Central memory CD8-positive, alpha-beta T cell (primary cell): ENCODE results near the gene CLK2.
"Not testable (repeated sequence)": the region's sequence is repeated elsewhere in the genome, so short reads cannot be mapped to it uniquely, and the experiment has no call there.

ENCODE experiments used
- ATAC-seq: fragments of 150-1000 bp; cut with Tn5 transposase; replicated peaks from 2 replicates; pipeline ENCODE4 v1.10.0; 2022; ENCODE audit warnings: mild to moderate bottlenecking, moderate FRiP score, moderate number of reproducible peaks; ENCODE audit not compliant: poor library complexity, severe bottlenecking; ENCODE audit errors: extremely low read depth
- DNase-seq, 2 donors: peaks; one replicate each; pipeline ENCODE4 v3.0.0; 2021; ENCODE audit warnings: low spot score in 2 of 2
- H3K27ac Mint-ChIP-seq: one replicate; pipeline ENCODE4 v1.8.0; 2022; ENCODE audit warnings: low read depth, mild to moderate bottlenecking, moderate library complexity, mixed read lengths
- H3K27me3 Mint-ChIP-seq: one replicate; pipeline ENCODE4 v1.8.0; 2022; ENCODE audit warnings: mixed read lengths
- H3K36me3 Mint-ChIP-seq: one replicate; pipeline ENCODE4 v1.8.0; 2022; ENCODE audit warnings: mild to moderate bottlenecking, moderate library complexity, mixed read lengths; ENCODE audit not compliant: insufficient read depth
- H3K4me1 Mint-ChIP-seq: one replicate; pipeline ENCODE4 v1.8.0; 2022; ENCODE audit warnings: mixed read lengths
- H3K4me3 Mint-ChIP-seq: one replicate; pipeline ENCODE4 v1.8.0; 2022; ENCODE audit warnings: mild to moderate bottlenecking, moderate library complexity, mixed read lengths
- H3K9me3 Mint-ChIP-seq: one replicate; pipeline ENCODE4 v1.8.0; 2022; ENCODE audit warnings: mixed read lengths

CLK2 gene

DNA sequence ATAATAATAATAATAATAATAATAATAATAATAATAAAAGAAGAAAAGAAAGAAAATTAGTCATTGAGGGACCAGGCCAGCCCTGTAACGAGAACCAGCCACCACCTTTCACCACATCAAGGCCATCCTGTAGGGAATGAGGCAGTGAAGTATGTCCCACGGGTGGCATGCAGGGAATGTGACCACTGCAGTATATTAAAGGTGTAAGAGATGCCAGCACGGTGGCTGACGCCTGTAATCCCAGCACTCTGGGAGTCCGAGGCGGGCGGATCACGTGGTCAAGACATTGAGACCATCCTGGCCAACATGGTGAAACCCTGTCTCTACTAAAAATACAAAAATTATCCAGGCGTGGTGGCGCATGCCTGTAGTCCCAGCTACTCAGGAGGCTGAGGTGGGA is 17.7 kb upstream of the CLK2 start:
- not testable (repeated sequence) for H3K4me1 Mint-ChIP-seq, ATAC-seq, H3K4me3 Mint-ChIP-seq, H3K9me3 Mint-ChIP-seq, DNase-seq, H3K36me3 Mint-ChIP-seq, H3K27ac Mint-ChIP-seq
- peaks cover 18% of the 10 kb centered on the region for H3K27me3 Mint-ChIP-seq

DNA sequence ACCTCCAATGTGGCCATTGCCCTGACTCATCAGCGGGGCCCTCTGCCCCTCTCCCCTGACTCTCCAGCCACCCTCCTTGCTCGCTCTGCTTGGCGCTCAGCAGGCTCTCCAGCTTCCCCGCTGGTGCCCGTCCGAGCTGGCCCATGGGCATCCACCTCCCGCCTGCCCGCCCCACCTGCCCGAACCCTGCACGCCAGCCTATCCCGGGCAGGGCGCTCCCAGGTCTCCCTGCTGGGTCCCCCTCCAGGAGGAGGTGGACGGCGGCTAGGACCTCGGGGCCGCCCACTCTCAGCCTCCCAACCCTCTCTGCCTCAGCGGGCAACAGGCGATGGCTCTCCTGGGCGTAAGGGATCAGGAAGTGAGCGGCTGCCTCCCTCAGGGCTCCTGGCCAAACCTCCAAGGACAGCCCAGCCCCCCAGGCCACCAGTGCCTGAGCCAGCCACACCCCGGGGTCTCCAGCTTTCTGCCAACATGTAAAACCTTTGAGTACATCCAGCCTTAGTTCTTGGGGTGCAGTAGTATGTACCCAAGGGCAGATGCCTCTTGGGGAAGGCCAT is 14.8 kb upstream of the CLK2 start:
- ATAC-seq, result no peak
- H3K9me3 Mint-ChIP-seq, result no peaks in the 10 kb centered on the region
- DNase-seq, result no peak
- no peak overlapping the region for H3K27ac Mint-ChIP-seq
- H3K4me3 Mint-ChIP-seq, result no peak overlapping the region
- H3K4me1 Mint-ChIP-seq, result no peaks in the 10 kb centered on the region
- H3K36me3 Mint-ChIP-seq, result peaks cover 1% of the 10 kb centered on the region
- no peaks in the 10 kb centered on the region for H3K27me3 Mint-ChIP-seq

DNA sequence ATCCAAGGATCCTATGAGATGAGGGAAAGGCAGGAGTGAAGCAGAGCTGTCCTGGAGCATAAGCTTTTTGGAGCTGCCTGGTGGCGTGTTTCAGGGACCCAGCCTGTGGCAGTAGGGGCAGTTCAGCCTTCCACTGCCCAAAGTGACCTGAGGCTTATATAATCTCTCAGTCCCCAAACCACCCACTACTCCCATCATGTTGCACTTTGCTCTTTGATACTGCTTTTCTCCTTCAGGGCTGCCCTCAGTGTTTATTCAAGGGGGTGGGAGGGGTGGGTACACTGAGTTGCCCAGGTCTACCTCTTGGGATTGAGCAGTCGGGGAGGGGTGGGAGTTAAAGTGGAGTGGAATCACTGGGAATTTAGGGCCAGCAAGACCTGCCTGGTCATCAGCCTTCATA is 13.2 kb upstream of the CLK2 start:
- ATAC-seq, result no peak
- Mint-ChIP-seq H3K36me3 (peaks cover 1% of the 10 kb centered on the region), H3K4me3 (no peak overlapping the region), H3K27ac (no peak overlapping the region), H3K9me3 (no peaks in the 10 kb centered on the region), H3K27me3 (no peaks in the 10 kb centered on the region), H3K4me1 (no peaks in the 10 kb centered on the region)
- no peak for DNase-seq

DNA sequence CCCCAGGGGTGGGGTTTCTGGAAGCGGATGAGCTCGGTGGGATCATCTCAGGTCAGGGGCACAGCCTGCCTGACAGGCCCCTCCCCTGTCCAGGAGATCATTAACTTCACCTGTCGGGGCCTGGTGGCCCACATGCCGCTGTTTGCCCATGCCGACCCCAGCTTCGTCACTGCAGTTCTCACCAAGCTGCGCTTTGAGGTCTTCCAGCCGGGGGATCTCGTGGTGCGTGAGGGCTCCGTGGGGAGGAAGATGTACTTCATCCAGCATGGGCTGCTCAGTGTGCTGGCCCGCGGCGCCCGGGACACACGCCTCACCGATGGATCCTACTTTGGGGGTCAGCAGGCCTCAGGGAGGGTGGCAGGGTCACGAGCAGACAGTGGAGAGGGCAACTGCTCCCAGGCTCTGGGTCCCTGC is 12.3 kb upstream of the CLK2 start:
- H3K4me1 Mint-ChIP-seq, result no peaks in the 10 kb centered on the region
- DNase-seq (no peak), ATAC-seq (no peak)
- H3K27ac Mint-ChIP-seq, result no peak overlapping the region
- no peaks in the 10 kb centered on the region for H3K9me3 Mint-ChIP-seq
- H3K4me3 Mint-ChIP-seq, result no peak overlapping the region
- peaks cover 1% of the 10 kb centered on the region for H3K36me3 Mint-ChIP-seq
- H3K27me3 Mint-ChIP-seq, result no peaks in the 10 kb centered on the region

DNA sequence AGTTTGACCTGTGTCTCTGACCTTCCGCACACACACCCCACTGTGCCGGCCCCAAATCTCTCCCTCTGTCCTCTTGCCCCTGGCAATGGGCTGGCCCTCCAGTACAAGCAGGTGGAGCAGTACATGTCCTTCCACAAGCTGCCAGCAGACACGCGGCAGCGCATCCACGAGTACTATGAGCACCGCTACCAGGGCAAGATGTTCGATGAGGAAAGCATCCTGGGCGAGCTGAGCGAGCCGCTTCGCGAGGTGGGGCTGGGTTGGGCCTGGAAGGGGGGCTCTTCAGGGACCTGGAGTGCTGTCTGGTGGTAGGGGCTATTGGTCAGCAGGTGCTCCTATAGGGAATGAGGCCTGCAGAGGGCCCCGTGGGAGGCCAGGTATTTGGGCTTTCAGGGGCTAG is 11.8 kb upstream of the CLK2 start:
- Mint-ChIP-seq H3K27ac (no peak overlapping the region), H3K4me1 (no peaks in the 10 kb centered on the region), H3K27me3 (no peaks in the 10 kb centered on the region), H3K36me3 (peaks cover 1% of the 10 kb centered on the region), H3K4me3 (no peak overlapping the region), H3K9me3 (no peaks in the 10 kb centered on the region)
- no peak for ATAC-seq
- DNase-seq, result no peak

DNA sequence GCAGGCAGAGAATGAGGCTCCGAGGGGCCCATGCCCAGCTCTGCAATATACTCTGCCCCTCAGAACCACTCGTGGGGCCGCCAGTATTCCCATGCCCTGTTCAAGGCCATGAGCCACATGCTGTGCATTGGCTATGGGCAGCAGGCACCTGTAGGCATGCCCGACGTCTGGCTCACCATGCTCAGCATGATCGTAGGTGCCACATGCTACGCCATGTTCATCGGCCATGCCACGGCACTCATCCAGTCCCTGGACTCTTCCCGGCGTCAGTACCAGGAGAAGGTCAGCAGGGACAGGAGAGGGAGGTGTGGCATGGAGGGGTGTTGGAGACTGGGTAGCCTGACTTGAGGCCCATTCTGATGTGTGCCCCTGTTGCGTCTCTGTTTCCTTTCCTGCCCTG is 11.2 kb upstream of the CLK2 start:
- Mint-ChIP-seq H3K36me3 (peaks cover 1% of the 10 kb centered on the region), H3K27me3 (no peaks in the 10 kb centered on the region), H3K9me3 (no peaks in the 10 kb centered on the region), H3K4me3 (no peak overlapping the region), H3K4me1 (peaks cover under 1% of the 10 kb centered on the region), H3K27ac (no peak overlapping the region)
- ATAC-seq, result no peak
- no peak for DNase-seq

DNA sequence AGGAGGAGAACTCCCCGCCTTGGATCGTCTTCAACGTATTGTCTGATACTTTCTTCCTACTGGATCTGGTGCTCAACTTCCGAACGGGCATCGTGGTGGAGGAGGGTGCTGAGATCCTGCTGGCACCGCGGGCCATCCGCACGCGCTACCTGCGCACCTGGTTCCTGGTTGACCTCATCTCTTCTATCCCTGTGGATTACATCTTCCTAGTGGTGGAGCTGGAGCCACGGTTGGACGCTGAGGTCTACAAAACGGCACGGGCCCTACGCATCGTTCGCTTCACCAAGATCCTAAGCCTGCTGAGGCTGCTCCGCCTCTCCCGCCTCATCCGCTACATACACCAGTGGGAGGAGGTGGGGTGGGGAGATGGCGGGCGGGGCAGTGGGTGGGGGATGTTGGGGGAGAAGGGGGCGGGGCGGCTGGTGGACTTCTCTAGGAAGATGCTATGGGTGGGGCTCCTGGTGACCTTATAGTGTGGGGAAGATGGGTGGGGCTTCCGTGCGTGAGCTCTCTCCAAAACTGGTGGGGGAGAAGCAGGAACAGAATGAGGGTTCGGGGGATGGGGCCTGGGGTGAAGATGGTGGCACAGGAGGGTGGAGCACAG is 9.3 kb upstream of the CLK2 start:
- Mint-ChIP-seq H3K4me3 (no peak overlapping the region), H3K27me3 (no peaks in the 10 kb centered on the region), H3K36me3 (peaks cover 1% of the 10 kb centered on the region), H3K27ac (no peak overlapping the region), H3K9me3 (no peaks in the 10 kb centered on the region), H3K4me1 (peaks cover 9% of the 10 kb centered on the region)
- no peak for DNase-seq
- ATAC-seq, result no peak

DNA sequence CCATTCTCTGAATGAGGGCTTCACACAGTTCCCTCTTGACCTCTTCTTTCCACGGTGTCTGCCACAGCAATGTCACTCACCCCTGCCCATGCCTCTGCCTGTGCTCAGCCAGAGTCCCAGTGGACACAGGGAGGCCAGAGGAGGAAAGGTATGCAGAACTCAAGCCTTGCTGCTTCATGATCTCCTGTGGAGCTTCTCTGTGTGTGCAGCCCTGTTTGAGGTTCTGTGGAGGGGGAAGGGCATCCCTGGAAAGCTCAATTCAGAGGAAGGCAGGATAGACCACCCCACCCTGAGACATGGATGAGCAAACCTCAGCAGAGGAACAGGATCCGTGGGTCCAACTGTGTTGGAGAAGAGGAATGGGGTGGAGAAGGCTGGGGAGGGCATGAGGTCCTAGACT is 6.0 kb upstream of the CLK2 start:
- DNase-seq (no peak), ATAC-seq (no peak)
- no peak overlapping the region for H3K4me3 Mint-ChIP-seq

DNA sequence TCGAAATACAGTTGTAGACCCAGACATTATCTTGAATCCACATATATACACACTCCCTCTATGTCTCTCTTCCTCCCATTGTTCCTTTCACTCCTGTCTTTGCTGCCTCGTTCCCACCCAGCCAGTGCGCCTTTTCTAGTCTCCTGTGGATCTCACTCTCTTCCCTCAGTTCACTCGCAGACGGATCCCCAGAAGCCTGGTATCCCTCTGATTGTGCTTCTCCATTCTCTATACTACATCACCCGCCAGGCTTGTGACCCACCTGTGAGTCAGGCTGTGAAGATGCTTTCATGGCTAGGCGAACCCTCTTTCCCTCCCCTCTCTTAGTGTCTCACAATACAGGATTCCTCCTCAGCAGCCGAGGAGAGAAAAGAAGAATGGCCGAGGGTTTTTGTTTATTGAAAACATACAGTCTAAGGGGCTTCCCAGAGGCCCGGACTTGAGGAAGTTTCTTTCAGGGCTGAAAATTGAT is 5.4 kb upstream of the CLK2 start:
- Mint-ChIP-seq H3K4me1 (peaks cover 25% of the 10 kb centered on the region), H3K36me3 (peaks cover 10% of the 10 kb centered on the region), H3K9me3 (no peaks in the 10 kb centered on the region), H3K27ac (peak overlapping the region; percentile 38), H3K27me3 (no peaks in the 10 kb centered on the region), H3K4me3 (peak overlapping the region; percentile 73)
- DNase-seq (no peak), ATAC-seq (no peak)

More for the DNA sequence above, 6.0 kb upstream of the CLK2 start:
- H3K27ac Mint-ChIP-seq, result no peak overlapping the region
- no peaks in the 10 kb centered on the region for H3K27me3 Mint-ChIP-seq
- H3K4me1 Mint-ChIP-seq, result peaks cover 23% of the 10 kb centered on the region
- H3K9me3 Mint-ChIP-seq, result no peaks in the 10 kb centered on the region
- peaks cover 9% of the 10 kb centered on the region for H3K36me3 Mint-ChIP-seq

DNA sequence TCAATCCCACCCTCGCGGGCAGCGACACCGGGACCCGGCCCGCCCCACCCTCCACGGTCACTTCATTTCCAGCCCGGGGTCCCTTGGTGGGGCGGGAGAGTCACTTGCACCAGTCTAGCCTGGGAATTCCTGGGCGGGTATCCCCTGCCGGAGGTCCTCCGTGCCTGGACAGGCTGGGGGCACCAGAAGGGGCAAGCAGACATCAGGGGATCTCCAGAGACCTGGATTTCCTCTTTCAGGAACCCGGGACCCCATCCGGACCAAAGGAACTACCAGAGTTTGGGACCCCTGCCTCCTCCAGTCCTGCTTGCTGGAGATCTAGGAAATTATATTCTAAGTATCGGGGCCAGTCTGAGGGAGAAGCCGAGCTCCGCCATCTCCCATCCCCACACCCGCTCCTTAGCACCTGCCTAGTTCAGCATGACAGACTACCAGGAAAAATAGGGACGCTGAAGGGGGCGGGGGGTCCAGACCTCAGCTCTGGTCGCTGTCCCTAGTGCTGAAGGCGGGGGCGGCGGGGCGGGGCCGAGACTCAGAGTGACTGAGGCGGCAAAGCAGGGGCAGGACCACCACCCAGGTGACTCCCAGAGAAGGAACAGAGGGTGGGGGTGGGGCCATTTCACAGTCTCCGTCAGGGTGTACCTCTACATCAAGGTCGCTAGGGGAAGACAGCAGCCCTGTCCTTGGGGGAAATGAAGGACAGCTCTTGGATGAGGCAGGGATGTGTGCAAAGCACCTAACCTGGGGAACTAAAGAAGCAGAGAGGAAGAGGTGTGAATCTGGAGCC is 4.8 kb upstream of the CLK2 start:
- Mint-ChIP-seq H3K9me3 (no peaks in the 10 kb centered on the region), H3K36me3 (peaks cover 15% of the 10 kb centered on the region), H3K27ac (peak overlapping the region; percentile 38), H3K4me3 (peak overlapping the region; percentile 73), H3K4me1 (peaks cover 29% of the 10 kb centered on the region), H3K27me3 (no peaks in the 10 kb centered on the region)
- ATAC-seq (peak; percentile 52), DNase-seq (peak; percentile 51 to 56)

DNA sequence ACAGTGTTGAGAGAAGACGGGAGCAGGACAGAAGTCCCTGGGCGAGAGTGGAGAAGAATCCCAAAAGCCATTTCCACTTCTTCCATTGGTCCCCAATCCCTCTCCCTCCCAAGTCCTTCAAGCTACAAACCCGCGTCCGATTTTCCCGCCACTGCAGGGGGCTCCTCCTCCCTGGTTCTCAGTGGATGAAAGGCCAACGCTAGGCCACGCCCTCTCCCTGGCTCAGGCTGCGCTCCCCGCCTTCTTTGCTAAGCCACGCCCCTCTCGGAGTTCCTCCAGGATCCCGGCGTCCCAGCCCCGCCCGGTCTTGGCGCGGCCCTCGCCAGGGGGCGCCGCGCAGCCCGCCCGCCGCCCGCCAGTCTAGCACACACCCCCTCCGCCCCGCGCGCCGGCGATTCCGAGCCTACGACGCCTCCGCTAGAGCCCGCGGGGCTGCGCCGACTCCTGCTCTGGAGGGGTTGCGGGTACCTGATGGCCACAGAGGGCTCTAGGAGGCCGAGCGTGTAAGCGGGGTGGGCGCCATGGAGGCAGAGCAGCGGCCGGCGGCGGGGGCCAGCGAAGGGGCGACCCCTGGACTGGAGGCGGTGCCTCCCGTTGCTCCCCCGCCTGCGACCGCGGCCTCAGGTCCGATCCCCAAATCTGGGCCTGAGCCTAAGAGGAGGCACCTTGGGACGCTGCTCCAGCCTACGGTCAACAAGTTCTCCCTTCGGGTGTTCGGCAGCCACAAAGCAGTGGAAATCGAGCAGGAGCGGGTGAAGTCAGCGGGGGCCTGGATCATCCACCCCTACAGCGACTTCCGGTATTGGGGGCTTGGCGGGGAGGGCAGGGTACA is 4.0 kb upstream of the CLK2 start, which contains the start of gene HCN3:
HCN3 (plus strand) TSS at position 394 of the 832 bp plus-strand sequence; CDS start at position 522, 128 bp downstream.
- peak; percentile 33 for ATAC-seq
- Mint-ChIP-seq H3K9me3 (no peaks in the 10 kb centered on the region), H3K27ac (no peak within 1 kb of the TSS), H3K27me3 (no peaks in the 10 kb centered on the region), H3K36me3 (peaks cover 16% of the 10 kb centered on the region), H3K4me1 (peaks cover 36% of the 10 kb centered on the region), H3K4me3 (peak within 1 kb of the TSS; percentile 73)
- DNase-seq, result peak; percentile 66 to 70
